Spleen (tissue), 11 donors: Measurements from ENCODE around the gene DCTN4. TPM values are rescaled to one million over a fixed set of nuclear protein-coding genes. Genes with fewer than 3 reads are reported as not detected.

Experiments used
- DNase-seq: peaks from one replicate; pipeline ENCODE4 v3.0.0-alpha.2; 2020
- H3K27ac ChIP-seq, 8 donors: fragments of 200-600 bp; sonication (generic) in 7 of 8; 1 replicate in 4 of 8; 2 replicates in 4 of 8; pipeline versions ENCODE4 v1.5.0 to v1.8.0; 2016 to 2021; ENCODE audit warnings: inconsistent platforms in 4 of 8, mild to moderate bottlenecking in 4 of 8, moderate library complexity in 1 of 8
- H3K27me3 ChIP-seq, 7 donors: fragments of 200-600 bp; sonication (generic) in 6 of 7; replicated peaks in 1 of 7; 1 replicate in 4 of 7; 2 replicates in 3 of 7; pipeline versions ENCODE4 v1.5.0 to v1.8.0; 2016 to 2021; ENCODE audit warnings: inconsistent platforms in 3 of 7, mild to moderate bottlenecking in 1 of 7
- H3K36me3 ChIP-seq, 6 donors: fragments of 200-600 bp; sonication (generic) in 5 of 6; 1 replicate in 4 of 6; 2 replicates in 2 of 6; pipeline versions ENCODE4 v1.5.0 to v1.8.0; 2016 to 2021; ENCODE audit warnings: inconsistent platforms in 2 of 6
- H3K4me1 ChIP-seq, 6 donors: fragments of 200-600 bp; sonication (generic) in 5 of 6; 1 replicate in 3 of 6; 2 replicates in 3 of 6; pipeline versions ENCODE4 v1.5.0 to v1.8.0; 2016 to 2021; ENCODE audit warnings: inconsistent platforms in 3 of 6
- H3K4me3 ChIP-seq, 8 donors: fragments of 200-600 bp; sonication (generic) in 7 of 8; 1 replicate in 4 of 8; 2 replicates in 4 of 8; pipeline versions ENCODE4 v1.5.0 to v1.8.0; 2016 to 2021; ENCODE audit warnings: inconsistent platforms in 4 of 8, mild to moderate bottlenecking in 4 of 8, moderate library complexity in 2 of 8
- H3K9me3 ChIP-seq, 8 donors: fragments of 200-600 bp; sonication (generic) in 7 of 8; 1 replicate in 4 of 8; 2 replicates in 4 of 8; pipeline versions ENCODE4 v1.5.0 to v1.8.0; 2016 to 2021; ENCODE audit warnings: inconsistent platforms in 4 of 8
- POLR2A ChIP-seq, 3 donors: fragments of 450-650 bp; IDR thresholded peaks; one replicate each; pipeline ENCODE4 v1.5.1; 2017; ENCODE audit warnings: antibody characterized with exemption in 3 of 3, mild to moderate bottlenecking in 1 of 3
- POLR2AphosphoS5 ChIP-seq, 3 donors: sonication (generic); formaldehyde crosslinking; IDR thresholded peaks; one replicate each; pipeline ENCODE4 v1.5.1; 2017; ENCODE audit warnings: antibody characterized with exemption in 3 of 3
- WGBS, 5 donors: extraction: QIAGEN DNeasy Blood & Tissue Kit in 3 of 5; methylation state at CpG; one replicate each; pipeline versions ENCODE4 v1.1.5 to v1.1.7; 2013 to 2018; 5-methylcytosine and 5-hydroxymethylcytosine counted together
- intact Hi-C: fragments of 100-400 bp; cut with DNase I; formaldehyde crosslinking; loops from one replicate; pipeline ENCODE4 v1.15.0; 2023; ENCODE audit warnings: low total_unique reads
- polyA plus RNA-seq, 3 donors: library from polyadenylated mRNA; stranded (reverse); fragments of 200-250 nt; gene quantifications; one replicate each; pipeline ENCODE4 v1.2.1, GENCODE V29; 2013
- total RNA-seq, 7 donors: library from RNA; depleted of rRNA in 3 of 7; stranded (reverse); fragments of >200 nt in 3 of 7; fragmentation: NEBNext Ultra II Directional in 4 of 7; extraction: Animal tissue kit (Norgen Biotek cat#: 25700) in 4 of 7; gene quantifications; one replicate each; pipeline versions ENCODE4 v1.1.0 to v1.2.1, GENCODE V29; 2016 to 2021
- TF ChIP-seq, protein P1 (sequence below), 11 experiments: fragments of 200-600 bp in 7 of 11; fragments of 450-650 bp in 4 of 11; sonication (generic) in 4 of 11; IDR thresholded peaks in 8 of 11; conservative IDR thresholded peaks in 3 of 11; 1 replicate in 7 of 11; 2 replicates in 4 of 11; pipeline versions ENCODE4 v1.4.0 to v1.8.0; 2016 to 2021; ENCODE audit warnings: antibody characterized with exemption in 11 of 11, inconsistent platforms in 4 of 11, mild to moderate bottlenecking in 1 of 11
- donor health status: healthy with polysubstance abuse.
- donor health status: DM: no; HTN: no; CAD: no; lungs with moderate emphysema.
- donor health status: DM: no; HTN: no; CAD: no.
- donor health status: Bipolar disorder and iron deficiency.
- donor health status: healthy.
- donor health status: DM: no; HTN: no; CAD: no.
- donor health status: DM: yes; HTN: yes; CAD: no.

Gene DCTN4
- total and polyA plus RNA-seq, 10 donors, result 11.4 to 68.7 (median 52.0) TPM

DNA sequence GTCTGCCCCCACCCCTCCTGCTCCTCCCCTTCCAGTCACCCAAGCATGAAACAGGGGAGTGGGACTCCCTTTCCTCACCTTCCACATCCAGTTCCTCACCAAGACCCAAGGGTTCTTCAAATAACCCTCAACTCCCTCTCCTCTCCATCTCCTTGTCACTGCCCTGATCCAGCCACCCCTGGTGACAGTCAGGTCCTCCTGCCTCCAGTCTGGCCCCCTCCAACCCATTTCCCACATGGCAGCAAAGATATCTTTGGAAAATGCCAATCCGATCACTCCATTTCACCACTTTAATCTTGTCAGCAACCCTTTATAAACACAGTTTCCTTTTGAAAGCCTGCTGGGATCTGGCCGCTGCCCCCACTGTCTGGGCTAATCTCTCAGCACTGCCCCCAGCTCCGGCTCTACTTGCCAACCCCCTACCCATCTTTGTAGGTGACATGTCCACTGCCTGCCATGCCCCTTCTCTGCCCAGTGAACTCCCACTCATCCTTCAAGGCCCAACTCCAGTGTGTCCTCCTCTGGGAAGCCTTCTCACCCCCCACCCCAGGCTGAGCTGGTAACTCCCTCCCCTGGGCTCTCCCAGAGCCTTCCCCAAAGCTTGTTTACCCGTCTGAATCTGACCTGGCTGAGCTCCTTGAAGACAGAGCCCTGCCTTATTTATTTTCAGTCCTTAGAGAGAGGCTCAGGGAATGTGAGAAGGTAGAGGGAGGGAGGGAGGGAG is 98.5 kb downstream of the DCTN4 start:
- Histone ChIP-seq H3K36me3 (no peaks in the 10 kb centered on the region), H3K4me1 (peaks cover 4 to 27% (median 21%) of the 10 kb centered on the region in 6 donors), H3K4me3 (no peak overlapping the region), H3K9me3 (no peaks in the 10 kb centered on the region), H3K27ac (peak overlapping the region in 1 of 8 donors; percentile 75), H3K27me3 (peaks cover 0 to 7% (median 0%) of the 10 kb centered on the region in 7 donors)
- DNase-seq, result no peak
- TF ChIP-seq, protein P1, sequence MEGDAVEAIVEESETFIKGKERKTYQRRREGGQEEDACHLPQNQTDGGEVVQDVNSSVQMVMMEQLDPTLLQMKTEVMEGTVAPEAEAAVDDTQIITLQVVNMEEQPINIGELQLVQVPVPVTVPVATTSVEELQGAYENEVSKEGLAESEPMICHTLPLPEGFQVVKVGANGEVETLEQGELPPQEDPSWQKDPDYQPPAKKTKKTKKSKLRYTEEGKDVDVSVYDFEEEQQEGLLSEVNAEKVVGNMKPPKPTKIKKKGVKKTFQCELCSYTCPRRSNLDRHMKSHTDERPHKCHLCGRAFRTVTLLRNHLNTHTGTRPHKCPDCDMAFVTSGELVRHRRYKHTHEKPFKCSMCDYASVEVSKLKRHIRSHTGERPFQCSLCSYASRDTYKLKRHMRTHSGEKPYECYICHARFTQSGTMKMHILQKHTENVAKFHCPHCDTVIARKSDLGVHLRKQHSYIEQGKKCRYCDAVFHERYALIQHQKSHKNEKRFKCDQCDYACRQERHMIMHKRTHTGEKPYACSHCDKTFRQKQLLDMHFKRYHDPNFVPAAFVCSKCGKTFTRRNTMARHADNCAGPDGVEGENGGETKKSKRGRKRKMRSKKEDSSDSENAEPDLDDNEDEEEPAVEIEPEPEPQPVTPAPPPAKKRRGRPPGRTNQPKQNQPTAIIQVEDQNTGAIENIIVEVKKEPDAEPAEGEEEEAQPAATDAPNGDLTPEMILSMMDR (IDR thresholded peaks at IDR 0.05 in 8 of 11, conservative IDR thresholded peaks at IDR 0.05 in 3 of 11), result no peak
- TF ChIP-seq POLR2AphosphoS5 (IDR thresholded peaks at IDR 0.05) (no peak), POLR2A (IDR thresholded peaks at IDR 0.05) (no peak)
- 64 to 81% (median 69%) methylated on average over 4 of the region's 4 CpGs for WGBS, 5 donors
- intact Hi-C loops, result no loop called here

- H3K36me3 ChIP-seq, result no peaks in the 10 kb centered on the region
- H3K4me3 ChIP-seq, result no peak overlapping the region
- DNase-seq, result no peak
- WGBS, 5 donors, result 75 to 89% (median 80%) methylated on average over 8 to 11 of the region's 11 CpGs
- TF ChIP-seq POLR2A (IDR thresholded peaks at IDR 0.05) (no peak), POLR2AphosphoS5 (IDR thresholded peaks at IDR 0.05) (peak in 2 of 3 donors; percentile 54 to 69)
- TF ChIP-seq, protein P1 (IDR thresholded peaks at IDR 0.05 in 8 of 11, conservative IDR thresholded peaks at IDR 0.05 in 3 of 11), result no peak
- H3K4me1 ChIP-seq, result peaks cover 4 to 29% (median 22%) of the 10 kb centered on the region in 6 donors
- no peaks in the 10 kb centered on the region for H3K9me3 ChIP-seq
- intact Hi-C loops, result loop anchor here (5.0 kb wide), 1 partner anchor 97 kb away; no protein-coding TSS in a partner anchor
- H3K27ac ChIP-seq, result peak overlapping the region in 1 of 8 donors; percentile 75
- peaks cover 0 to 7% (median 0%) of the 10 kb centered on the region in 7 donors for H3K27me3 ChIP-seq
These were observed 99.3 kb downstream of the DCTN4 start for GRCh38 chr5:150659360-150660107.

GRCh38 chr5:150658699-150659265 is 100.0 kb downstream of the DCTN4 start:
- no peak for TF ChIP-seq POLR2AphosphoS5 (IDR thresholded peaks at IDR 0.05)
- no peak for TF ChIP-seq POLR2A (IDR thresholded peaks at IDR 0.05)
- TF ChIP-seq, protein P1 (IDR thresholded peaks at IDR 0.05 in 8 of 11, conservative IDR thresholded peaks at IDR 0.05 in 3 of 11), result no peak
- H3K36me3 ChIP-seq, result no peaks in the 10 kb centered on the region
- peaks cover 0 to 7% (median 0%) of the 10 kb centered on the region in 7 donors for H3K27me3 ChIP-seq
- whole genome bisulfite sequencing, 5 donors, result 43 to 81% (median 72%) methylated on average over 3 of the region's 3 CpGs
- DNase-seq, result no peak
- no peak overlapping the region for H3K4me3 ChIP-seq
- H3K27ac ChIP-seq, result peak overlapping the region in 1 of 8 donors; percentile 75
- no peaks in the 10 kb centered on the region for H3K9me3 ChIP-seq
- intact Hi-C loops, result loop anchor here (5.0 kb wide), 1 partner anchor 96 kb away; no protein-coding TSS in a partner anchor
- peaks cover 4 to 29% (median 22%) of the 10 kb centered on the region in 6 donors for H3K4me1 ChIP-seq

Other genes with a start within 250 kb of the DCTN4 start
- 100 to 1,000 TPM in 2 of 7 donors, 10 to 100 TPM in 5; 38.9 to 133 (median 68.9) TPM for gene SYNPO, start 118.4 kb downstream of the DCTN4 start, total RNA-seq
- gene SYNPO, start 118.4 kb downstream of the DCTN4 start, polyA plus RNA-seq, result 10 to 100 TPM in 1 of 3 donors, 1 to 10 TPM in 2; 6.9 to 28.0 (median 9.3) TPM
- 1 to 10 TPM in 3 of 7 donors, under 1 TPM in 3, not detected in 1; 0.26 to 1.2 (median 0.81) TPM for gene MYOZ3, start 97.8 kb downstream of the DCTN4 start, total RNA-seq
- under 1 TPM; 0.04 to 0.32 (median 0.14) TPM for gene MYOZ3, start 97.8 kb downstream of the DCTN4 start, polyA plus RNA-seq
- 10 to 100 TPM; 52.3 to 66.9 (median 59.6) TPM for gene RBM22, start 58.0 kb downstream of the DCTN4 start, total RNA-seq
- gene RBM22, start 58.0 kb downstream of the DCTN4 start, polyA plus RNA-seq, result 10 to 100 TPM; 31.4 to 47.3 (median 45.3) TPM
- 10 to 100 TPM; 11.6 to 59.7 (median 36.3) TPM for gene SMIM3, start 19.7 kb upstream of the DCTN4 start, total RNA-seq
- gene SMIM3, start 19.7 kb upstream of the DCTN4 start, polyA plus RNA-seq, result 10 to 100 TPM in 2 of 3 donors, 1 to 10 TPM in 1; 8.8 to 12.9 (median 12.2) TPM
- 1 to 10 TPM in 4 of 7 donors, under 1 TPM in 2, not detected in 1; 0.17 to 2.4 (median 1.3) TPM for gene IRGM, start 87.5 kb upstream of the DCTN4 start, total RNA-seq
- gene IRGM, start 87.5 kb upstream of the DCTN4 start, polyA plus RNA-seq, result under 1 TPM; 0.06 to 0.20 (median 0.11) TPM
- gene ZNF300, start 146.0 kb upstream of the DCTN4 start, total RNA-seq, result 1 to 10 TPM; 3.1 to 6.3 (median 4.6) TPM
- 1 to 10 TPM; 3.7 to 7.2 (median 3.7) TPM for gene ZNF300, start 146.0 kb upstream of the DCTN4 start, polyA plus RNA-seq